Measurements from ENCODE around the gene LHFPL3.

LHFPL3 gene

DNA sequence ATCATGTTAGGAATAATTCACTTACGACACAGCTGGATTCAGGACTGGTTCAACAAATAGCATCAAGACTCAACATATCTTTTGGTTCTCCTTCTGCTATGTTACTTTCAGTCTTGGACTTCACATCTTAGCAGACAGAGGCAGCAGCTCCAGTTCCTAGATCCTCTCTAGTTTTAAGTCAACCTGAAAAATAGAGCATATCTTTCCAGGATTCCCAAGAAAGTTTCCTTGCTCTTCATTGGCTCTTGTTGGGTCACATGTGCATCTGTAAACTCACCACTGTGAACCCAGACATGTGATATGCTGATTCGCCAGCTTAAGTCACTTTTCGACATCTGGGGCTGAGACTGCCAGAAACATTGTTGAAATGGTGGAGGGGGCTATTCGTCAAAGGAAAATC lies 475.5 kb downstream of the LHFPL3 start:
- Histone ChIP-seq H3K4me2 (no peak overlapping the region), H3K9me3 (no peaks in the 10 kb centered on the region), H3K4me1 (no peaks in the 10 kb centered on the region), H3K4me3 (no peak overlapping the region), H3K27me3 (no peaks in the 10 kb centered on the region), H3K36me3 (no peaks in the 10 kb centered on the region), H4K20me1 (no peaks in the 10 kb centered on the region), H3K9ac (no peak overlapping the region), H3K27ac (no peak overlapping the region)
- TF ChIP-seq Cebpa-rat (IDR thresholded peaks at IDR 0.05) = no peak

DNA sequence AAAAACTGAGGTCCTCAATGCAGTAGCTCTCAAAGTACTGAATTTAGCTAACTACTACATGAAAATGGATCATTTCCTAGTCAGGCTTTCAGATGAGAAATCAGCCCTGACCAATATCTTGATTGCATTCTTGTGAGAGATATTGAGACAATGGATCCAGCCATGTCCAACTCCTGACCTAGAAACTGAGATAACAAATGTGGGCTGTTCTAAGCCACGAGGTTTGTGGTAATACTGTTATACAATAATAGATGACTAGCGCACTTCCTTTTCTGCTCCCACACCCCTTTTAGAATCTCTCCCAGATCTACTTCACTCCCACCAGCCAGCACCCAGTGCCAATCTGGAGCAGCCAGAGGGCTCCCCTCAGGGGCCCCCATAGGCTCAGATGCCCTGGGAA lies 476.3 kb downstream of the LHFPL3 start:
- Histone ChIP-seq H4K20me1 (no peaks in the 10 kb centered on the region), H3K4me1 (no peaks in the 10 kb centered on the region), H3K4me3 (no peak overlapping the region), H3K9me3 (no peaks in the 10 kb centered on the region), H3K4me2 (no peak overlapping the region), H3K9ac (no peak overlapping the region), H3K36me3 (no peaks in the 10 kb centered on the region), H3K27me3 (no peaks in the 10 kb centered on the region), H3K27ac (no peak overlapping the region)
- no peak for TF ChIP-seq Cebpa-rat (IDR thresholded peaks at IDR 0.05)

- no peak overlapping the region for H3K9ac ChIP-seq
- H3K4me2 ChIP-seq = no peak overlapping the region
- H3K4me1 ChIP-seq = no peaks in the 10 kb centered on the region
- no peaks in the 10 kb centered on the region for H3K27me3 ChIP-seq
- no peak overlapping the region for H3K27ac ChIP-seq
- H3K36me3 ChIP-seq = no peaks in the 10 kb centered on the region
- no peaks in the 10 kb centered on the region for H4K20me1 ChIP-seq
- H3K4me3 ChIP-seq = no peak overlapping the region
- no peaks in the 10 kb centered on the region for H3K9me3 ChIP-seq
- no peak for TF ChIP-seq Cebpa-rat (IDR thresholded peaks at IDR 0.05)
Measured at GRCh38 chr7:104805449-104806317, 477.3 kb downstream of the LHFPL3 start.

GRCh38 chr7:104807671-104808070 lies 479.3 kb downstream of the LHFPL3 start:
- no peak overlapping the region for H3K4me2 ChIP-seq
- TF ChIP-seq Cebpa-rat (IDR thresholded peaks at IDR 0.05) = no peak
- no peaks in the 10 kb centered on the region for H3K27me3 ChIP-seq
- no peaks in the 10 kb centered on the region for H4K20me1 ChIP-seq
- no peaks in the 10 kb centered on the region for H3K4me1 ChIP-seq
- H3K9ac ChIP-seq = no peak overlapping the region
- no peak overlapping the region for H3K27ac ChIP-seq
- no peak overlapping the region for H3K4me3 ChIP-seq
- H3K9me3 ChIP-seq = no peaks in the 10 kb centered on the region
- no peaks in the 10 kb centered on the region for H3K36me3 ChIP-seq

GRCh38 chr7:104809906-104810305 lies 481.5 kb downstream of the LHFPL3 start:
- H3K9ac ChIP-seq = no peak overlapping the region
- no peaks in the 10 kb centered on the region for H3K27me3 ChIP-seq
- no peaks in the 10 kb centered on the region for H3K36me3 ChIP-seq
- H3K27ac ChIP-seq = no peak overlapping the region
- H3K9me3 ChIP-seq = no peaks in the 10 kb centered on the region
- no peaks in the 10 kb centered on the region for H3K4me1 ChIP-seq
- no peak for TF ChIP-seq Cebpa-rat (IDR thresholded peaks at IDR 0.05)
- H3K4me2 ChIP-seq = no peak overlapping the region
- no peaks in the 10 kb centered on the region for H4K20me1 ChIP-seq
- H3K4me3 ChIP-seq = no peak overlapping the region

- H3K4me1 ChIP-seq = no peaks in the 10 kb centered on the region
- no peak for TF ChIP-seq Cebpa-rat (IDR thresholded peaks at IDR 0.05)
- no peaks in the 10 kb centered on the region for H3K27me3 ChIP-seq
- H3K27ac ChIP-seq = no peak overlapping the region
- H3K36me3 ChIP-seq = no peaks in the 10 kb centered on the region
- H3K4me3 ChIP-seq = no peak overlapping the region
- H3K4me2 ChIP-seq = no peak overlapping the region
- H4K20me1 ChIP-seq = no peaks in the 10 kb centered on the region
- H3K9ac ChIP-seq = no peak overlapping the region
- no peaks in the 10 kb centered on the region for H3K9me3 ChIP-seq
Measured at GRCh38 chr7:104814126-104814525, 485.7 kb downstream of the LHFPL3 start.

- TF ChIP-seq Cebpa-rat (IDR thresholded peaks at IDR 0.05) = no peak
Measured at GRCh38 chr7:104814671-104815400, 486.4 kb downstream of the LHFPL3 start.

GRCh38 chr7:104816537-104816936 lies 488.1 kb downstream of the LHFPL3 start:
- Histone ChIP-seq H3K27ac (no peak overlapping the region), H3K9me3 (no peaks in the 10 kb centered on the region), H3K27me3 (no peaks in the 10 kb centered on the region), H3K36me3 (no peaks in the 10 kb centered on the region), H3K4me3 (no peak overlapping the region), H3K9ac (no peak overlapping the region), H3K4me2 (no peak overlapping the region), H3K4me1 (no peaks in the 10 kb centered on the region), H4K20me1 (no peaks in the 10 kb centered on the region)
- TF ChIP-seq Cebpa-rat (IDR thresholded peaks at IDR 0.05) = no peak

More at GRCh38 chr7:104814671-104815400, 486.4 kb downstream of the LHFPL3 start:
- Histone ChIP-seq H4K20me1 (no peaks in the 10 kb centered on the region), H3K4me3 (no peak overlapping the region), H3K4me1 (no peaks in the 10 kb centered on the region), H3K36me3 (no peaks in the 10 kb centered on the region), H3K9me3 (no peaks in the 10 kb centered on the region), H3K9ac (no peak overlapping the region), H3K27ac (no peak overlapping the region), H3K4me2 (no peak overlapping the region), H3K27me3 (no peaks in the 10 kb centered on the region)

GRCh38 chr7:104818961-104819880 lies 490.8 kb downstream of the LHFPL3 start:
- TF ChIP-seq Cebpa-rat (IDR thresholded peaks at IDR 0.05) = no peak
- Histone ChIP-seq H3K9me3 (no peaks in the 10 kb centered on the region), H3K27ac (no peak overlapping the region), H3K4me3 (no peak overlapping the region), H3K9ac (no peak overlapping the region), H3K27me3 (no peaks in the 10 kb centered on the region), H3K4me2 (no peak overlapping the region), H3K36me3 (no peaks in the 10 kb centered on the region), H3K4me1 (no peaks in the 10 kb centered on the region), H4K20me1 (no peaks in the 10 kb centered on the region)

All from BLaER1 (cell line).